Measurements from ENCODE around the gene CHEK2.

GRCh38 chr22:28768701-28769393, 27.2 kb upstream of the CHEK2 start:
- TF ChIP-seq, protein P1, sequence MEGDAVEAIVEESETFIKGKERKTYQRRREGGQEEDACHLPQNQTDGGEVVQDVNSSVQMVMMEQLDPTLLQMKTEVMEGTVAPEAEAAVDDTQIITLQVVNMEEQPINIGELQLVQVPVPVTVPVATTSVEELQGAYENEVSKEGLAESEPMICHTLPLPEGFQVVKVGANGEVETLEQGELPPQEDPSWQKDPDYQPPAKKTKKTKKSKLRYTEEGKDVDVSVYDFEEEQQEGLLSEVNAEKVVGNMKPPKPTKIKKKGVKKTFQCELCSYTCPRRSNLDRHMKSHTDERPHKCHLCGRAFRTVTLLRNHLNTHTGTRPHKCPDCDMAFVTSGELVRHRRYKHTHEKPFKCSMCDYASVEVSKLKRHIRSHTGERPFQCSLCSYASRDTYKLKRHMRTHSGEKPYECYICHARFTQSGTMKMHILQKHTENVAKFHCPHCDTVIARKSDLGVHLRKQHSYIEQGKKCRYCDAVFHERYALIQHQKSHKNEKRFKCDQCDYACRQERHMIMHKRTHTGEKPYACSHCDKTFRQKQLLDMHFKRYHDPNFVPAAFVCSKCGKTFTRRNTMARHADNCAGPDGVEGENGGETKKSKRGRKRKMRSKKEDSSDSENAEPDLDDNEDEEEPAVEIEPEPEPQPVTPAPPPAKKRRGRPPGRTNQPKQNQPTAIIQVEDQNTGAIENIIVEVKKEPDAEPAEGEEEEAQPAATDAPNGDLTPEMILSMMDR (IDR thresholded peaks at IDR 0.05), result no peak
- no peak for TF ChIP-seq POLR2A (IDR thresholded peaks at IDR 0.05)
